ENCODE results near the gene SULT2A1. TPM values are rescaled to one million over a fixed set of nuclear protein-coding genes. Genes with fewer than 3 reads are reported as not detected.
A peak's percentile ranks its signal among the peaks of the same experiment; 100 is the strongest.
"Not testable (repeated sequence)": the region's sequence is repeated elsewhere in the genome, so short reads cannot be mapped to it uniquely, and the experiment has no call there.

Gene SULT2A1
- total RNA-seq, 8 experiments from 2014 or later, result 0.19 TPM; not detected in 7

DNA sequence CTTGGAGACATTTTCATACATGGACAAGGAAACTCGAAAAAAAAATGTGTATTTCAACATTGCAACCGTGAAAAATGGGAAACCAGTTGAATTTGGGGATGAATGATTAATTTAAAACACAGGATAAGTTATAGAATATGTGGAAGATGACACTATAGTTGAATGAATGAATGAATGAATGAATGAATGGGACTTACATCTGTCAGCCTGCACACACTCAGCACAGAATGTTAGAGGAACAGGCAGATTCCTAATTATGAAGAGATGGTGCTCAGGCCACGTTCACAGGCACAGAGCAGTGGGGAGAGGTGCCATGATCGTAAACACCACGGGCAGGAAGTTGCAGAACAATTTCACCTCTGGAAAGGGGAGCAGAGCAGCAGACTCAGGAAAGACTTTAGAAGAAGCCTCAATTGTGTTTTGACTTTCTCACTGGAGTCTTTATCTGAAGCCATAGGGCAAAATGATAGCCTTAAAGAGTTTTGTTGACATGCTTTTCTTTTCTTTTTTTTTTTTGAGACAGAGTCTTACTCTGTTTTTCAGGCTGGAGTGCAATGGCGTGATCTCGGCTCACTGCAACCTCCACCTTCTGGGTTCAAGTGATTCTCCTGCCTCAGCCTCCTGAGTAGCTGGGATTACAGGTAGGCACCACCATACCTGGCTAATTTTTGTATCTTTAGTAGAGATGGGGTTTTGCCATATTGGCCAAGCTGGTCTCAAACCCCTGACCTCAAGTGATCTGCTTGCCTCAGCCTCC is 4.9 kb upstream of the SULT2A1 start:
- H3K4me1 ChIP-seq (replicated peaks in 1 of 2), result no peaks in the 10 kb centered on the region
- no peak for ATAC-seq (replicated peaks in 6 of 8)
- no peak overlapping the region for H3K27ac ChIP-seq
- WGBS, 10 experiments, result 0 to 83% (median 57%) methylated on average over 2 to 5 of the region's 7 CpGs
- in situ Hi-C loops (cut with MboI; ENCODE audit: low pct_unique_long_range_greater_than_20kb in 2 of 9, low sequenced_read_pairs in 9 of 9, unreplicated experiment in 9 of 9), result no loop called here
- H3K4me3 ChIP-seq, result no peak overlapping the region

GRCh38 chr19:47885067-47885463 is 1.1 kb downstream of the SULT2A1 start:
- H3K4me3 ChIP-seq, result no peak overlapping the region
- no peak overlapping the region for H3K27ac ChIP-seq
- in situ Hi-C loops (cut with MboI; ENCODE audit: low pct_unique_long_range_greater_than_20kb in 2 of 9, low sequenced_read_pairs in 9 of 9, unreplicated experiment in 9 of 9), result no loop called here
- no peaks in the 10 kb centered on the region for H3K4me1 ChIP-seq (replicated peaks in 1 of 2)
- WGBS, 10 experiments, result 37 to 100% (median 77%) methylated on average over 1 to 5 of the region's 5 CpGs; no CpG with 5 or more reads in 2 of the 10 experiments
- no peak for ATAC-seq (replicated peaks in 6 of 8)

- no peak for ATAC-seq (replicated peaks in 6 of 8)
- Histone ChIP-seq H3K4me1 (replicated peaks in 1 of 2) (no peaks in the 10 kb centered on the region), H3K4me3 (no peak overlapping the region), H3K27ac (no peak overlapping the region)
- WGBS, 10 experiments, result 56 to 88% (median 76%) methylated on average over 1 to 3 of the region's 3 CpGs; no CpG with 5 or more reads in 6 of the 10 experiments
- in situ Hi-C loops (cut with MboI; ENCODE audit: low pct_unique_long_range_greater_than_20kb in 2 of 9, low sequenced_read_pairs in 9 of 9, unreplicated experiment in 9 of 9), result no loop called here
These were observed 3.2 kb downstream of the SULT2A1 start for GRCh38 chr19:47882890-47883289.

DNA sequence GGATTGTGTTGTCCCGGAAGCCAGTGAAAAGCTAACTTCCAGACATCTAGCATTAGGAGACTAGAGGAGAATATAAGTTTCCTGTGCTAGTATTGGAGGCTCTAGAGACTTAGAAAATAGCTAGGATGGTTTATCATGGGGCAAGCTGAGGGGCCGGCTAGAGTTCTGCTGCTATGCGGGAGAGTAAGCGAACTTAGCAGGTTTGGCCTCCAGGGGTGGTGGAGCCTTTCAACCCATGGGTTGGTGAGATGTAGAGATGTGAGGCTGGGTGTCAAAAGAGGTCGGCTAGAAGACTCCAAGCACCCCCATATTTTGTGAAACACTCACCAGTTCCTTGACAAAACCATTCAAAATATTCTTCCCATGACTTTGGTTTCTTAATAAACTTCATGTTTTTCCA is 4.4 kb downstream of the SULT2A1 start:
- ATAC-seq (replicated peaks in 6 of 8), result no peak
- Histone ChIP-seq H3K4me1 (replicated peaks in 1 of 2) (no peaks in the 10 kb centered on the region), H3K27ac (no peak overlapping the region), H3K4me3 (no peak overlapping the region)
- 17 to 95% (median 49%) methylated on average over 1 to 5 of the region's 5 CpGs; no CpG with 5 or more reads in 2 of the 10 experiments for WGBS, 10 experiments
- in situ Hi-C loops (cut with MboI; ENCODE audit: low pct_unique_long_range_greater_than_20kb in 2 of 9, low sequenced_read_pairs in 9 of 9, unreplicated experiment in 9 of 9), result no loop called here

- in situ Hi-C loops (cut with MboI; ENCODE audit: low pct_unique_long_range_greater_than_20kb in 2 of 9, low sequenced_read_pairs in 9 of 9, unreplicated experiment in 9 of 9); H3K4me3 ChIP-seq; ATAC-seq (replicated peaks in 6 of 8); H3K27ac ChIP-seq; H3K4me1 ChIP-seq (replicated peaks in 1 of 2): not testable (repeated sequence)
- WGBS, 10 experiments, result 0 to 100% (median 0%) methylated on average over 1 of the region's 4 CpGs; no CpG with 5 or more reads in 5 of the 10 experiments
These were observed 6.7 kb downstream of the SULT2A1 start for GRCh38 chr19:47879385-47879784.

- in situ Hi-C loops (cut with MboI; ENCODE audit: low pct_unique_long_range_greater_than_20kb in 2 of 9, low sequenced_read_pairs in 9 of 9, unreplicated experiment in 9 of 9), result no loop called here
- ATAC-seq (replicated peaks in 6 of 8), result no peak
- H3K4me3 ChIP-seq, result no peak overlapping the region
- no peak overlapping the region for H3K27ac ChIP-seq
- no peaks in the 10 kb centered on the region for H3K4me1 ChIP-seq (replicated peaks in 1 of 2)
- WGBS, 10 experiments, result 0 to 73% (median 47%) methylated on average over 1 to 4 of the region's 4 CpGs; no CpG with 5 or more reads in 2 of the 10 experiments
These were observed 7.2 kb downstream of the SULT2A1 start for GRCh38 chr19:47878906-47879305.

DNA sequence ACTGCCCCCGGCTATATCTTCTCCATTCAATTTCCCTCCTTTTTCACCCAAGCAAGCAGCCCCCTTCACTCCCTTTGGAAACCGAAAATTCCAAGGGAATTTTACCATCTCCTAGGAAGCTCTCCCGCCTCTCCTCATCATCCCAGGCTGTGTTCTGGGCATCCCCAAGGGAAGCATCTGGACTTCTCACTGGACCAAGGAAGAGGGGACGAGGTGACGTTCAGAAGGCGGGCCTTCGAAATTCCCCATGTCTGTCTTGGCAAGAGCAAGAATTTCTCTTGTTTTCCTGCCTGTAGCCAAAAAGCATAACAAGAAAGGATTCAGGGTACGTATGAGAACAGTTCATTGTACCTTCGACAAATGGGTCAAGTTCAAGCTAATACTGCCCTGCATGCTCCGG is 20.9 kb downstream of the SULT2A1 start:
- Histone ChIP-seq H3K4me1 (replicated peaks in 1 of 2) (no peaks in the 10 kb centered on the region), H3K4me3 (no peak overlapping the region), H3K27ac (no peak overlapping the region)
- 14 to 100% (median 80%) methylated on average over 1 to 9 of the region's 10 CpGs; no CpG with 5 or more reads in 3 of the 10 experiments for WGBS, 10 experiments
- no peak for ATAC-seq (replicated peaks in 6 of 8)
- in situ Hi-C loops (cut with MboI; ENCODE audit: low pct_unique_long_range_greater_than_20kb in 2 of 9, low sequenced_read_pairs in 9 of 9, unreplicated experiment in 9 of 9), result no loop called here

DNA sequence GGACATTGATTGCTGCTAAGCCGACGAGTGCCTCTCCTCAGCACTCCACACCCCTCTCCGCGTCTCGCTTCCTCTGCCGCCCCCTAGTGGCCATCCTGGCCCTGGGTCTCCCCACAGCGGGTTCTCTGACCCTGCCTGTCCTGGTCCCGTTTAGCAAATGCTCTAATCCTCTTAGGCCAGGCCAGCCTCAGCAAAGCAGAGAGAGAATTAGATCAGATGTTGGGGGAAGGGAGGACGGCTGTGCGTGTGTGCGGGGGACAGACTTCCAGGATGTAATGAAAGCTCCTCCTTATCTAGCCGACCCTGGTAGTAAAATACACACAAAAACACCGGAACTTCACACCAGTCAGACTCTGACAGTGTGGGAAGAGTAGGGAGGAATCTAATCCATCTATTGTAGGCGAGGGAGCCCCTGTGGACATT is 22.6 kb downstream of the SULT2A1 start:
- no peak overlapping the region for H3K27ac ChIP-seq
- in situ Hi-C loops (cut with MboI; ENCODE audit: low pct_unique_long_range_greater_than_20kb in 2 of 9, low sequenced_read_pairs in 9 of 9, unreplicated experiment in 9 of 9), result no loop called here
- peak; percentile 99 to 100 (median 100) for ATAC-seq (replicated peaks in 6 of 8)
- H3K4me3 ChIP-seq, result no peak overlapping the region
- H3K4me1 ChIP-seq (replicated peaks in 1 of 2), result no peaks in the 10 kb centered on the region
- WGBS, 10 experiments, result 0 to 33% (median 8%) methylated on average over 1 to 9 of the region's 14 CpGs; no CpG with 5 or more reads in 2 of the 10 experiments

DNA sequence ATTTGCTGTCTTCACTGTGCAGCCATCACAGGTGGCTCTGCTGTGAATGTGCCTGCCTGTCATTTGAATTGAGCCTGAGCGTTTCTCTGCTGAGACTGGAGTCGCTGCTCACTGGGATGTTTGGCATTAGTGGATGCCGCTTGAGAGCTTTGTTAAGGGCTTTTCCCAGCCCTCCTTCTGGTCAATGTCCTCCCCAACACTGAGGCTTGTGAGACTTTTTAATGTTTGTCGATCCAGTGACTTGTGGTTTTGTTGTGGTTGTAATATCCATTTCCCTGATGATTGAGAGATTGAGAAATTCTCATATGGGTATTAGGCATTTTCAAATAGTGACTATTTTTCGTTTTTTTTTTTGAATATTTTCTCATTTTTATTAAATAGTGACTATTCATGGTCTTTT is 24.5 kb downstream of the SULT2A1 start:
- Histone ChIP-seq H3K27ac (no peak overlapping the region), H3K4me1 (replicated peaks in 1 of 2) (no peaks in the 10 kb centered on the region), H3K4me3 (no peak overlapping the region)
- 0 to 93% (median 75%) methylated on average over 1 to 4 of the region's 5 CpGs for WGBS, 10 experiments
- in situ Hi-C loops (cut with MboI; ENCODE audit: low pct_unique_long_range_greater_than_20kb in 2 of 9, low sequenced_read_pairs in 9 of 9, unreplicated experiment in 9 of 9), result no loop called here
- no peak for ATAC-seq (replicated peaks in 6 of 8)

- in situ Hi-C loops (cut with MboI; ENCODE audit: low pct_unique_long_range_greater_than_20kb in 2 of 9, low sequenced_read_pairs in 9 of 9, unreplicated experiment in 9 of 9), result no loop called here
- Histone ChIP-seq H3K4me1 (replicated peaks in 1 of 2) (no peaks in the 10 kb centered on the region), H3K27ac (no peak overlapping the region), H3K4me3 (no peak overlapping the region)
- ATAC-seq (replicated peaks in 6 of 8), result no peak
- 77 to 100% methylated on average over 1 to 2 of the region's 34 CpGs; no CpG with 5 or more reads in 8 of the 10 experiments for WGBS, 10 experiments
These were observed 25.4 kb downstream of the SULT2A1 start for GRCh38 chr19:47860602-47861297.

DNA sequence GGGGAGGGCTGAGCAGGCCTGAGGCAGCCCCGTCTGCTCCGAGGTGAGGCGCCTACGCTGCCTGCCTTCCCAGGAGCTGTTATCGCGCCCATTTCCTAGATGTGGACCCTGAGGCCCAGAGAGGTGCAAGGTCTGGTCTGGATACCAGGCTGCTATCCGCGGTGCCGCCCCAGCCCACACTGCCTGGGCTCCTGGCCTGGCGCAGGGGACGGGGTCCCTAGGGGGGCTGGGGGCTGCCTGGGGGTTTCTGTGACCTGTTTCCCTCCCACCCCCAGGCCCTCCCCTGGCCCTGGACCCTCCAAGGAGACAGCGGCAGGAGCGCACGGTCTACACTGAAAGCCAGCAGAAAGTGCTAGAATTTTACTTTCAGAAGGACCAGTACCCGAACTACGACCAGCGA is 26.3 kb downstream of the SULT2A1 start:
- ATAC-seq (replicated peaks in 6 of 8); H3K4me1 ChIP-seq (replicated peaks in 1 of 2); in situ Hi-C loops (cut with MboI; ENCODE audit: low pct_unique_long_range_greater_than_20kb in 2 of 9, low sequenced_read_pairs in 9 of 9, unreplicated experiment in 9 of 9); H3K27ac ChIP-seq; H3K4me3 ChIP-seq: not testable (repeated sequence)
- WGBS, 10 experiments, result no CpG with 5 or more reads among the region's 17 CpGs

- in situ Hi-C loops (cut with MboI; ENCODE audit: low pct_unique_long_range_greater_than_20kb in 2 of 9, low sequenced_read_pairs in 9 of 9, unreplicated experiment in 9 of 9); ATAC-seq (replicated peaks in 6 of 8); H3K4me1 ChIP-seq (replicated peaks in 1 of 2); H3K4me3 ChIP-seq; H3K27ac ChIP-seq: not testable (repeated sequence)
- WGBS, 10 experiments, result 79% methylated on average over 4 of the region's 9 CpGs; no CpG with 5 or more reads in 9 of the 10 experiments
These were observed 27.3 kb downstream of the SULT2A1 start, which contains the start of gene TPRX2 for GRCh38 chr19:47858646-47859285. TPRX2 (plus strand) TSS chr19:47859235; CDS start chr19:47859247, 12 bp downstream.

DNA sequence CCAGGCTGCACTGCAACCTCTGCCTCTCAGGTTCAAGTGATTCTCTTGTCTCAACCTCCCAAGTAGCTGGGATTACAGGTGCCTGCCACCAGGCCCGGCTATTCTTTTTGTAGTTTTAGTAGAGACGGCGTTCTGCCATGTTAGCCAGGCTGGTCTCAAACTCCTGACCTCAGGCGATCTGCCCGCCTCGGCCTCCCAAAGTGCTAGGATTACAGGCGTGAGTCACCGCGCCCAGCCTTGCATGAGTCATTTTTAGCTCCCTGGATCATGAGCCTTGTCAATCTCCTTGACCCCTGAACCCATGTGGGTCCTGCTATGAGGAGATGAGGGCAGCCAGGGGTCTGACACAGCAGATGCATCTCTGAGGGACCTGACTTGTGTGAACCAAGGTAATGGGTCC is 27.9 kb downstream of the SULT2A1 start:
- H3K27ac ChIP-seq; H3K4me3 ChIP-seq; in situ Hi-C loops (cut with MboI; ENCODE audit: low pct_unique_long_range_greater_than_20kb in 2 of 9, low sequenced_read_pairs in 9 of 9, unreplicated experiment in 9 of 9); H3K4me1 ChIP-seq (replicated peaks in 1 of 2): not testable (repeated sequence)
- WGBS, 10 experiments, result 69 to 100% (median 89%) methylated on average over 1 to 9 of the region's 9 CpGs; no CpG with 5 or more reads in 2 of the 10 experiments
- peak in 1 of 8 experiments; percentile 25 for ATAC-seq (replicated peaks in 6 of 8)
